Loucy (cell line): ENCODE data around the gene PIK3CG.

Source experiments
- H2AFZ ChIP-seq: fragments of 200-600 bp; sonication (generic); 2 replicates; pipeline ENCODE4 v1.6.0; 2016; ENCODE audit warnings: antibody characterized with exemption, mild to moderate bottlenecking, low read length, moderate library complexity
- H3F3A ChIP-seq: fragments of 200-600 bp; 2 replicates; pipeline ENCODE4 v1.6.0; 2016; ENCODE audit warnings: antibody characterized with exemption, low read depth, mild to moderate bottlenecking
- H3K27me3 ChIP-seq: fragments of 200-600 bp; sonication (generic); 2 replicates; pipeline ENCODE4 v1.6.1; 2014; ENCODE audit warnings: low read length, mild to moderate bottlenecking; ENCODE audit not compliant: insufficient read depth, poor library complexity, severe bottlenecking
- H3K36me3 ChIP-seq: fragments of 200-600 bp; sonication (generic); 2 replicates; pipeline ENCODE4 v1.6.1; 2016; ENCODE audit warnings: low read length; ENCODE audit not compliant: insufficient read depth
- H3K4me1 ChIP-seq: fragments of 200-600 bp; sonication (generic); 2 replicates; pipeline ENCODE4 v1.5.1; 2014; ENCODE audit warnings: low read length, mild to moderate bottlenecking; ENCODE audit not compliant: insufficient read depth, poor library complexity, severe bottlenecking
- H3K4me2 ChIP-seq: fragments of 200-600 bp; sonication (generic); 2 replicates; pipeline ENCODE4 v1.6.0; 2014; ENCODE audit warnings: antibody characterized with exemption, low read length, low read depth, mild to moderate bottlenecking; ENCODE audit not compliant: poor library complexity, severe bottlenecking
- H3K4me3 ChIP-seq: fragments of 200-600 bp; sonication (generic); 2 replicates; pipeline ENCODE4 v1.5.1; 2014; ENCODE audit warnings: low read length, mild to moderate bottlenecking, mixed read lengths; ENCODE audit not compliant: poor library complexity, severe bottlenecking
- H3K79me2 ChIP-seq: fragments of 200-600 bp; sonication (generic); 2 replicates; pipeline ENCODE4 v1.6.1; 2014; ENCODE audit warnings: low read length; ENCODE audit not compliant: insufficient read depth
- H3K9ac ChIP-seq: fragments of 200-600 bp; sonication (generic); 2 replicates; pipeline ENCODE4 v1.6.0; 2014; ENCODE audit warnings: mild to moderate bottlenecking, low read depth, low read length, moderate library complexity; ENCODE audit not compliant: poor library complexity, severe bottlenecking
- H3K9me2 ChIP-seq: fragments of 200-600 bp; sonication (generic); replicated peaks from 2 replicates; pipeline ENCODE4 v1.6.1; 2016; ENCODE audit warnings: low read depth, low read length, mixed read lengths
- H3K9me3 ChIP-seq: fragments of 200-600 bp; sonication (generic); 2 replicates; pipeline ENCODE4 v1.6.1; 2014; ENCODE audit warnings: mild to moderate bottlenecking, antibody characterized with exemption, low read length, low read depth; ENCODE audit not compliant: insufficient read depth
- H4K20me1 ChIP-seq: fragments of 200-600 bp; sonication (generic); 2 replicates; pipeline ENCODE4 v1.6.0; 2014; ENCODE audit warnings: antibody characterized with exemption, low read length, mild to moderate bottlenecking; ENCODE audit not compliant: insufficient read depth, poor library complexity, severe bottlenecking
- EZH2phosphoT487 ChIP-seq: fragments of 200-600 bp; IDR thresholded peaks from 2 replicates; pipeline ENCODE4 v1.6.1; 2018; ENCODE audit warnings: antibody characterized with exemption, mild to moderate bottlenecking, moderate library complexity, borderline replicate concordance
- TF ChIP-seq, protein P1 (sequence below): fragments of 200-600 bp; sonication (generic); conservative IDR thresholded peaks from 2 replicates; pipeline ENCODE4 v1.5.1; 2014; ENCODE audit warnings: mild to moderate bottlenecking, antibody characterized with exemption, low read length

PIK3CG gene

DNA sequence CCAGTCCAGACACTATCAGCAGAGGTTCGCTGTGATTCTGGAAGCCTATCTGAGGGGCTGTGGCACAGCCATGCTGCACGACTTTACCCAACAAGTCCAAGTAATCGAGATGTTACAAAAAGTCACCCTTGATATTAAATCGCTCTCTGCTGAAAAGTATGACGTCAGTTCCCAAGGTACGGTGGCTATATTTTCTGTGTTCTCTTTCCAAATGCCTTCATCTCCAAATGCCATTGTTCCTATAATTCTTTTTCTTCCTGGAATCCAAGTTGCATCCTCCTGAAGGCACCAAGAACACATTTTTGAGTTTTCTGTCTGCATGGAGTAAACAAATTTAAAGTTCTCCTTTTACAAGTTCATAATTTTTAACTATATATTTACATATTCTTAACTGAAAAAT lies 7.7 kb downstream of the PIK3CG start:
- no peak overlapping the region for H2AFZ ChIP-seq
- peaks cover 69% of the 10 kb centered on the region for H3K4me1 ChIP-seq
- peak overlapping the region; percentile 65 for H3K9ac ChIP-seq
- H3F3A ChIP-seq, result no peaks in the 10 kb centered on the region
- H3K27me3 ChIP-seq, result no peaks in the 10 kb centered on the region
- peak overlapping the region; percentile 73 for H3K4me3 ChIP-seq
- H3K4me2 ChIP-seq, result peak overlapping the region; percentile 89
- H3K9me2 ChIP-seq, result no peaks in the 10 kb centered on the region
- peaks cover 41% of the 10 kb centered on the region for H4K20me1 ChIP-seq
- H3K79me2 ChIP-seq, result peaks cover 85% of the 10 kb centered on the region
- no peak for TF ChIP-seq EZH2phosphoT487
- TF ChIP-seq, protein P1, sequence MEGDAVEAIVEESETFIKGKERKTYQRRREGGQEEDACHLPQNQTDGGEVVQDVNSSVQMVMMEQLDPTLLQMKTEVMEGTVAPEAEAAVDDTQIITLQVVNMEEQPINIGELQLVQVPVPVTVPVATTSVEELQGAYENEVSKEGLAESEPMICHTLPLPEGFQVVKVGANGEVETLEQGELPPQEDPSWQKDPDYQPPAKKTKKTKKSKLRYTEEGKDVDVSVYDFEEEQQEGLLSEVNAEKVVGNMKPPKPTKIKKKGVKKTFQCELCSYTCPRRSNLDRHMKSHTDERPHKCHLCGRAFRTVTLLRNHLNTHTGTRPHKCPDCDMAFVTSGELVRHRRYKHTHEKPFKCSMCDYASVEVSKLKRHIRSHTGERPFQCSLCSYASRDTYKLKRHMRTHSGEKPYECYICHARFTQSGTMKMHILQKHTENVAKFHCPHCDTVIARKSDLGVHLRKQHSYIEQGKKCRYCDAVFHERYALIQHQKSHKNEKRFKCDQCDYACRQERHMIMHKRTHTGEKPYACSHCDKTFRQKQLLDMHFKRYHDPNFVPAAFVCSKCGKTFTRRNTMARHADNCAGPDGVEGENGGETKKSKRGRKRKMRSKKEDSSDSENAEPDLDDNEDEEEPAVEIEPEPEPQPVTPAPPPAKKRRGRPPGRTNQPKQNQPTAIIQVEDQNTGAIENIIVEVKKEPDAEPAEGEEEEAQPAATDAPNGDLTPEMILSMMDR, result no peak
- peaks cover 55% of the 10 kb centered on the region for H3K36me3 ChIP-seq
- H3K9me3 ChIP-seq, result peaks cover 6% of the 10 kb centered on the region; the same call in 1 of the 2 replicates

DNA sequence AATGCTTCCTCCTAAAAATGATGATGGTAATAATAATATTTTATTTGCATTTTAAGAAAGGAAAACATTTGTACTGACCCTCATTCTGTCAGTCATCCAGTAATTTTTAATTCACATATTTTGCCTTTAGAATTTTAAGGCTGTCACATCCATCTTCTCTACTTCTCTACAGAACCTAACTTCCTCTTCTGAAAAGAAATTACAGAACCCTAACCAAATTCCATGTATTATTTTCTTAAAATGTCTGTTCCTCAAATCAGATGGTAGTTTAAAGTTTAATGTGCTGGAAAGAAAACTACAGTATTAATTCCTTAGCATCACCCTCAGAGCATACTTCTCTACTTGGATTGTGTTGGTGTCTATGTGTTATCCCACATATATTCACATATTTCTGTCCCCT lies 9.0 kb downstream of the PIK3CG start:
- peak overlapping the region; percentile 65 for H3K9ac ChIP-seq
- no peak for TF ChIP-seq EZH2phosphoT487
- TF ChIP-seq, protein P1, result no peak
- H3K79me2 ChIP-seq, result peaks cover 83% of the 10 kb centered on the region

DNA sequence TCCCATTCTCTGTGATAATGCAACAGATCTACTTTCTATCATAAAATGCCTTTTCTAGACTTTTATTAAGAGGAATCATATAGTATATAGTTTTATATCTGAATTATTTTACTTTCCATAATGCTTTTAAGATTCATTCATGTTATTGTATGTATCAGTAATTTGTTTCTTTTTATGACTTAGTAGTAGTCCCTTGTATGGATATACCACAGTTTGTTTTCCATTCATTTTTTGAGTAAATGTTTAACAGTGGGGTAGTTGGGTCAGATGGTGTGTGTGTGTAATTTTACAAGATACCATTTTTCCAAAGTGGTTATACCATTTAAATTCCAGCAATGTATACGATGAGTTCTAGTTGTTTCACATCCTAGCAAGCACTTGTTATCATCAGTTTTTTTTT lies 10.4 kb downstream of the PIK3CG start:
- Histone ChIP-seq H3K79me2 (peaks cover 71% of the 10 kb centered on the region), H3K9me2 (no peaks in the 10 kb centered on the region), H3K4me1 (peaks cover 61% of the 10 kb centered on the region), H2AFZ (no peak overlapping the region), H3K9me3 (peaks cover 6% of the 10 kb centered on the region; the same call in 1 of the 2 replicates), H3F3A (no peaks in the 10 kb centered on the region), H3K4me2 (no peak overlapping the region), H3K27me3 (no peaks in the 10 kb centered on the region), H3K4me3 (no peak overlapping the region), H4K20me1 (peaks cover 32% of the 10 kb centered on the region), H3K36me3 (peaks cover 65% of the 10 kb centered on the region), H3K9ac (no peak overlapping the region)
- TF ChIP-seq, protein P1, result no peak
- TF ChIP-seq EZH2phosphoT487, result no peak

More for the DNA sequence above, 9.0 kb downstream of the PIK3CG start:
- peaks cover 54% of the 10 kb centered on the region for H3K36me3 ChIP-seq
- H3F3A ChIP-seq, result no peaks in the 10 kb centered on the region
- H3K9me2 ChIP-seq, result no peaks in the 10 kb centered on the region
- no peaks in the 10 kb centered on the region for H3K27me3 ChIP-seq
- H3K4me2 ChIP-seq, result peak overlapping the region; percentile 89
- peak overlapping the region; percentile 73 for H3K4me3 ChIP-seq
- H2AFZ ChIP-seq, result no peak overlapping the region
- peaks cover 75% of the 10 kb centered on the region for H3K4me1 ChIP-seq
- H4K20me1 ChIP-seq, result peaks cover 41% of the 10 kb centered on the region
- peaks cover 6% of the 10 kb centered on the region; the same call in 1 of the 2 replicates for H3K9me3 ChIP-seq
